Uterus (tissue), 2 donors: Measurements from ENCODE around the gene PDE3B.
"Not testable (repeated sequence)": the region's sequence is repeated elsewhere in the genome, so short reads cannot be mapped to it uniquely, and the experiment has no call there.

Experiments used
- POLR2A ChIP-seq, 2 donors: fragments of 450-650 bp; IDR thresholded peaks; one replicate each; pipeline ENCODE4 v1.6.1; 2016; ENCODE audit warnings: antibody characterized with exemption in 2 of 2, mild to moderate bottlenecking in 1 of 2, moderate library complexity in 1 of 2
- TF ChIP-seq, protein P1 (sequence below), 4 experiments: fragments of 200-600 bp in 2 of 4; fragments of 450-650 bp in 2 of 4; sonication (generic) in 2 of 4; IDR thresholded peaks; one replicate each; pipeline ENCODE4 v1.5.1; 2016 to 2019; ENCODE audit warnings: antibody characterized with exemption in 4 of 4, mild to moderate bottlenecking in 2 of 4, moderate library complexity in 1 of 4

DNA sequence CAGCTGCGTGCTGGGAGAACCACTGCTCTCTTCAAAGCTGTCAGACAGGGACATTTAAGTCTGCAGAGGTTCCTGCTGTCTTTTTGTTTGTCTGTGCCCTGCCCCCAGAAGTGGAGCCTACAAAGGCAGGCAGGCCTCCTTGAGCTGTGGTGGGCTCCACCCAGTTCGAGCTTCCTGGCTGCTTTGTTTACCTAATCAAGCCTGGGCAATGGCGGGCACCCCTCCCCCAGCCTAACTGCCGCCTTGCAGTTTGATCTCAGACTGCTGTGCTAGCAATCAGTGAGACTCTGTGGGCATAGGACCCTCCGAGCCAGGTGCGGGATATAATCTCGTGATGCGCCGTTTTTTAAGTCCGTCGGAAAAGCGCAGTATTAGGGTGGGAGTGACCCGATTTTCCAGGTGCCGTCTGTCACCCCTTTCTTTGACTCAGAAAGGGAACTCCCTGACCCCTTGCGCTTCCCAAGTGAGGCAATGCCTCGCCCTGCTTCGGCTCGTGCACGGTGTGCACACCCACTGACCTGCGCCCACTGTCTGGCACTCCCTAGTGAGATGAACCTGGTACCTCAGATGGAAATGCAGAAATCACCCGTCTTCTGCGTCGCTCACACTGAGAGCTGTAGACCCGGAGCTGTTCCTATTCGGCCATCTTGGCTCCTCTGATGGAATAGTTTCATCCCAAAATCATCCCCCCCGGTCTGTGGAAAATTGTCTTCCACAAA lies 9.9 kb upstream of the PDE3B start:
- TF ChIP-seq, protein P1, sequence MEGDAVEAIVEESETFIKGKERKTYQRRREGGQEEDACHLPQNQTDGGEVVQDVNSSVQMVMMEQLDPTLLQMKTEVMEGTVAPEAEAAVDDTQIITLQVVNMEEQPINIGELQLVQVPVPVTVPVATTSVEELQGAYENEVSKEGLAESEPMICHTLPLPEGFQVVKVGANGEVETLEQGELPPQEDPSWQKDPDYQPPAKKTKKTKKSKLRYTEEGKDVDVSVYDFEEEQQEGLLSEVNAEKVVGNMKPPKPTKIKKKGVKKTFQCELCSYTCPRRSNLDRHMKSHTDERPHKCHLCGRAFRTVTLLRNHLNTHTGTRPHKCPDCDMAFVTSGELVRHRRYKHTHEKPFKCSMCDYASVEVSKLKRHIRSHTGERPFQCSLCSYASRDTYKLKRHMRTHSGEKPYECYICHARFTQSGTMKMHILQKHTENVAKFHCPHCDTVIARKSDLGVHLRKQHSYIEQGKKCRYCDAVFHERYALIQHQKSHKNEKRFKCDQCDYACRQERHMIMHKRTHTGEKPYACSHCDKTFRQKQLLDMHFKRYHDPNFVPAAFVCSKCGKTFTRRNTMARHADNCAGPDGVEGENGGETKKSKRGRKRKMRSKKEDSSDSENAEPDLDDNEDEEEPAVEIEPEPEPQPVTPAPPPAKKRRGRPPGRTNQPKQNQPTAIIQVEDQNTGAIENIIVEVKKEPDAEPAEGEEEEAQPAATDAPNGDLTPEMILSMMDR (IDR thresholded peaks at IDR 0.05), result not testable (repeated sequence)
- TF ChIP-seq POLR2A (IDR thresholded peaks at IDR 0.05), result not testable (repeated sequence)
